Pancreas (tissue), 10 donors: Measurements from ENCODE around the gene TSPAN9. TPM values are rescaled to one million over a fixed set of nuclear protein-coding genes. Genes with fewer than 3 reads are reported as not detected.

Experiments
- ATAC-seq, 4 donors: fragments of 200-7000 bp; cut with Tn5 transposase; one replicate each; pipeline versions ENCODE4 v1.8.0 to v1.9.1; 2020; ENCODE audit warnings: mild to moderate bottlenecking in 4 of 4, moderate library complexity in 4 of 4
- DNase-seq, 6 donors: peaks; one replicate each; pipeline ENCODE4 v3.0.0-alpha.2; 2020
- FAIRE-seq: peaks from 2 replicates; lab custom pipeline; 2012; peaks lifted over from hg19 to GRCh38; lab: Jason Lieb, UNC
- H3K27ac ChIP-seq, 4 donors: fragments of 200-600 bp; sonication (generic); 1 replicate in 3 of 4; 2 replicates in 1 of 4; pipeline versions ENCODE4 v1.5.0 to v1.8.0; 2020
- H3K27me3 ChIP-seq, 4 donors: fragments of 200-600 bp; one replicate each; pipeline ENCODE4 v1.8.0; 2021
- H3K36me3 ChIP-seq, 3 donors: fragments of 200-600 bp; sonication (generic) in 1 of 3; one replicate each; pipeline versions ENCODE4 v1.5.0 to v1.8.0; 2020 to 2021
- H3K4me1 ChIP-seq, 3 donors: fragments of 200-600 bp; one replicate each; pipeline ENCODE4 v1.8.0; 2021
- H3K4me3 ChIP-seq, 4 donors: fragments of 200-600 bp; sonication (generic) in 2 of 4; one replicate each; pipeline versions ENCODE4 v1.5.0 to v1.8.0; 2020 to 2021
- H3K9me3 ChIP-seq, 4 donors: fragments of 200-600 bp; one replicate each; pipeline ENCODE4 v1.8.0; 2021
- WGBS, 2 donors: extraction: QIAGEN DNeasy Blood & Tissue Kit; methylation state at CpG; one replicate each; pipeline ENCODE4 v1.1.7; 2013; 5-methylcytosine and 5-hydroxymethylcytosine counted together
- intact Hi-C, 3 donors: fragments of 100-400 bp; cut with DNase I; formaldehyde crosslinking; loops; one replicate each; pipeline versions ENCODE4 v1.11.1 to v1.14.2; 2022
- polyA plus RNA-seq, 2 donors: library from polyadenylated mRNA; stranded (reverse); fragments of 200-250 nt; gene quantifications; one replicate each; pipeline ENCODE4 v1.2.3, GENCODE V29; 2013
- total RNA-seq, 6 donors: library from RNA; stranded (reverse); fragmentation: NEBNext Ultra II Directional in 4 of 6; extraction: Animal tissue kit (Norgen Biotek cat#: 25700) in 4 of 6; gene quantifications; one replicate each; pipeline versions ENCODE4 v1.2.1 to v1.2.4, GENCODE V29; 2021 to 2023
- TF ChIP-seq, protein P1 (sequence below), 4 donors: fragments of 200-600 bp; sonication (generic) in 3 of 4; IDR thresholded peaks; one replicate each; pipeline versions ENCODE4 v1.5.0 to v1.8.0; 2021; ENCODE audit warnings: antibody characterized with exemption in 4 of 4
- donor health status: healthy with polysubstance abuse.
- donor health status: DM: no; HTN: no; CAD: no; lungs with moderate emphysema.
- donor health status: DM: no; HTN: no; CAD: no.
- donor health status: control.
- donor health status: control.
- donor health status: Bipolar disorder and iron deficiency.
- donor health status: DM: yes; HTN: yes; CAD: no.
- donor health status: DM: no; HTN: no; CAD: no.
- donor health status: DM: no; HTN: no; CAD: no.
- donor health status: DM: yes; HTN: yes; CAD: no.

Gene TSPAN9
- total and polyA plus RNA-seq, 8 donors = 7.8 to 19.5 (median 13.0) TPM

- no peaks in the 10 kb centered on the region for H3K27me3 ChIP-seq
- no peak for DNase-seq
- no peaks in the 10 kb centered on the region for H3K36me3 ChIP-seq
- intact Hi-C loops = loop anchor here in 2 of 3 donors (5.0 to 10.0 kb wide), 2 partner anchors 133 to 136 kb away; no protein-coding TSS in a partner anchor
- FAIRE-seq = no peak
- no peaks in the 10 kb centered on the region for H3K9me3 ChIP-seq
- 87% methylated on average over 11 of the region's 11 CpGs for WGBS, 2 donors
- no peak overlapping the region for H3K4me3 ChIP-seq
- ATAC-seq = no peak
- no peak overlapping the region for H3K27ac ChIP-seq
- TF ChIP-seq, protein P1, sequence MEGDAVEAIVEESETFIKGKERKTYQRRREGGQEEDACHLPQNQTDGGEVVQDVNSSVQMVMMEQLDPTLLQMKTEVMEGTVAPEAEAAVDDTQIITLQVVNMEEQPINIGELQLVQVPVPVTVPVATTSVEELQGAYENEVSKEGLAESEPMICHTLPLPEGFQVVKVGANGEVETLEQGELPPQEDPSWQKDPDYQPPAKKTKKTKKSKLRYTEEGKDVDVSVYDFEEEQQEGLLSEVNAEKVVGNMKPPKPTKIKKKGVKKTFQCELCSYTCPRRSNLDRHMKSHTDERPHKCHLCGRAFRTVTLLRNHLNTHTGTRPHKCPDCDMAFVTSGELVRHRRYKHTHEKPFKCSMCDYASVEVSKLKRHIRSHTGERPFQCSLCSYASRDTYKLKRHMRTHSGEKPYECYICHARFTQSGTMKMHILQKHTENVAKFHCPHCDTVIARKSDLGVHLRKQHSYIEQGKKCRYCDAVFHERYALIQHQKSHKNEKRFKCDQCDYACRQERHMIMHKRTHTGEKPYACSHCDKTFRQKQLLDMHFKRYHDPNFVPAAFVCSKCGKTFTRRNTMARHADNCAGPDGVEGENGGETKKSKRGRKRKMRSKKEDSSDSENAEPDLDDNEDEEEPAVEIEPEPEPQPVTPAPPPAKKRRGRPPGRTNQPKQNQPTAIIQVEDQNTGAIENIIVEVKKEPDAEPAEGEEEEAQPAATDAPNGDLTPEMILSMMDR (IDR thresholded peaks at IDR 0.05) = no peak
- H3K4me1 ChIP-seq = no peaks in the 10 kb centered on the region
Measured at GRCh38 chr12:3138941-3139511, 61.8 kb downstream of the TSPAN9 start.

DNA sequence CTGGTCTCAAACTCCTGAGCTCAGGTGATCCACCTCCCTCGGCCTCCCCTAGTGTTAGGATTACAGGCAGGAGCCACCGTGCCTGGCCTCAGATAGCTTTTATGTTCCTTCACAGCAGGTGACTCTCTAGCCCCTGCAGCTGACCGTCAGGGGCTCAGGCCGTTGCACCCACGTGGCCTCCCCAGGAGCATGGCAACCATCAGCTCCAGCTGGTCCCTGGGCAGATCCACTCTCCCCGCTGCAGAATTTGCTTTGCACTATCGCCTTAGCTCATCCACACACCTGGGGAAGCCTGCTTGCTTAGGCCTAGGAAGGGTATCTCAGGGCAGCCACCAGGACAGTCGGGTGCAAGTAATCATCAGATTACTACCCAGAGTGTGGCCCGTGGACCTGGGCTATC, 62.6 kb downstream of the TSPAN9 start:
- H3K4me1 ChIP-seq = no peaks in the 10 kb centered on the region
- H3K9me3 ChIP-seq = no peaks in the 10 kb centered on the region
- intact Hi-C loops = loop anchor here in 2 of 3 donors (5.0 to 10.0 kb wide), 3 partner anchors 75 to 135 kb away; no protein-coding TSS in a partner anchor
- FAIRE-seq (no peak), ATAC-seq (no peak), DNase-seq (no peak)
- 84 to 91% methylated on average over 9 of the region's 9 CpGs for WGBS, 2 donors
- H3K27me3 ChIP-seq = no peaks in the 10 kb centered on the region
- H3K36me3 ChIP-seq = no peaks in the 10 kb centered on the region
- TF ChIP-seq, protein P1 (IDR thresholded peaks at IDR 0.05) = no peak
- H3K27ac ChIP-seq = no peak overlapping the region
- no peak overlapping the region for H3K4me3 ChIP-seq

GRCh38 chr12:3140284-3140683, 63.1 kb downstream of the TSPAN9 start:
- 86 to 91% methylated on average over 9 of the region's 9 CpGs for WGBS, 2 donors
- ATAC-seq (no peak), DNase-seq (no peak), FAIRE-seq (no peak)
- no peaks in the 10 kb centered on the region for H3K36me3 ChIP-seq
- no peak overlapping the region for H3K4me3 ChIP-seq
- no peak overlapping the region for H3K27ac ChIP-seq
- no peaks in the 10 kb centered on the region for H3K4me1 ChIP-seq
- H3K27me3 ChIP-seq = no peaks in the 10 kb centered on the region
- intact Hi-C loops = loop anchor here in 1 of 3 donors (10.0 kb wide), 1 partner anchor 75 kb away; no protein-coding TSS in a partner anchor
- H3K9me3 ChIP-seq = no peaks in the 10 kb centered on the region
- TF ChIP-seq, protein P1 (IDR thresholded peaks at IDR 0.05) = no peak

GRCh38 chr12:3141339-3142321, 64.5 kb downstream of the TSPAN9 start:
- Histone ChIP-seq H3K27me3 (no peaks in the 10 kb centered on the region), H3K36me3 (no peaks in the 10 kb centered on the region), H3K9me3 (no peaks in the 10 kb centered on the region), H3K4me1 (no peaks in the 10 kb centered on the region), H3K4me3 (no peak overlapping the region), H3K27ac (no peak overlapping the region)
- no peak for FAIRE-seq
- 83 to 86% methylated on average over 25 of the region's 25 CpGs for WGBS, 2 donors
- DNase-seq = no peak
- intact Hi-C loops = loop anchor here in 1 of 3 donors (10.0 kb wide), 1 partner anchor 73 kb away; no protein-coding TSS in a partner anchor
- no peak for ATAC-seq
- TF ChIP-seq, protein P1 (IDR thresholded peaks at IDR 0.05) = no peak
